Left lung (tissue), 10 donors: ENCODE results near the gene DLG5. TPM values are rescaled to one million over a fixed set of nuclear protein-coding genes. Genes with fewer than 3 reads are reported as not detected.
A peak's percentile ranks its signal among the peaks of the same experiment; 100 is the strongest.

Source experiments
- ATAC-seq: fragments of 200-7000 bp; cut with Tn5 transposase; one replicate; pipeline ENCODE4 v1.9.1; 2020; ENCODE audit warnings: moderate library complexity
- DNase-seq, 4 donors: peaks; one replicate each; pipeline ENCODE4 v3.0.0-alpha.2; 2013 to 2020
- H3K27ac ChIP-seq, 2 donors: fragments of 200-600 bp; sonication (generic) in 1 of 2; one replicate each; pipeline versions ENCODE4 v1.5.0 to v1.8.0; 2020 to 2021
- H3K27me3 ChIP-seq, 2 donors: fragments of 200-600 bp; sonication (generic) in 1 of 2; one replicate each; pipeline versions ENCODE4 v1.5.0 to v1.8.0; 2020 to 2021
- H3K36me3 ChIP-seq, 2 donors: fragments of 200-600 bp; sonication (generic) in 1 of 2; one replicate each; pipeline versions ENCODE4 v1.5.0 to v1.8.0; 2020 to 2021
- H3K4me1 ChIP-seq, 2 donors: fragments of 200-600 bp; one replicate each; pipeline ENCODE4 v1.8.0; 2021
- H3K4me3 ChIP-seq, 2 donors: fragments of 200-600 bp; sonication (generic) in 1 of 2; one replicate each; pipeline versions ENCODE4 v1.5.0 to v1.8.0; 2020 to 2021; ENCODE audit warnings: mild to moderate bottlenecking in 1 of 2
- H3K9me3 ChIP-seq, 2 donors: fragments of 200-600 bp; sonication (generic) in 1 of 2; one replicate each; pipeline versions ENCODE4 v1.5.0 to v1.8.0; 2020 to 2021
- intact Hi-C, 2 donors: fragments of 100-400 bp; cut with DNase I; formaldehyde crosslinking; loops; one replicate each; pipeline versions ENCODE4 v1.11.2 to v1.14.2; 2022
- polyA plus RNA-seq, 6 donors: library from polyadenylated mRNA; unstranded; fragments of 120-200 nt; gene quantifications; one replicate each; pipeline ENCODE4 v1.2.1, GENCODE V29; 2013; ENCODE audit not compliant: insufficient read length in 6 of 6
- total RNA-seq, 2 donors: library from RNA; stranded (reverse); fragmentation: NEBNext Ultra II Directional; extraction: Animal tissue kit (Norgen Biotek cat#: 25700); gene quantifications; one replicate each; pipeline ENCODE4 v1.2.1, GENCODE V29; 2021
- TF ChIP-seq, protein P1 (sequence below), 2 donors: fragments of 200-600 bp; sonication (generic) in 1 of 2; IDR thresholded peaks; one replicate each; pipeline versions ENCODE4 v1.5.0 to v1.8.0; 2021; ENCODE audit warnings: antibody characterized with exemption in 2 of 2
- donor health status: DM: no; HTN: yes; CAD: no.
- donor health status: DM: no; HTN: no; CAD: no.

DLG5 gene
- total and polyA plus RNA-seq, 8 donors = 17.0 to 53.4 (median 49.0) TPM

DNA sequence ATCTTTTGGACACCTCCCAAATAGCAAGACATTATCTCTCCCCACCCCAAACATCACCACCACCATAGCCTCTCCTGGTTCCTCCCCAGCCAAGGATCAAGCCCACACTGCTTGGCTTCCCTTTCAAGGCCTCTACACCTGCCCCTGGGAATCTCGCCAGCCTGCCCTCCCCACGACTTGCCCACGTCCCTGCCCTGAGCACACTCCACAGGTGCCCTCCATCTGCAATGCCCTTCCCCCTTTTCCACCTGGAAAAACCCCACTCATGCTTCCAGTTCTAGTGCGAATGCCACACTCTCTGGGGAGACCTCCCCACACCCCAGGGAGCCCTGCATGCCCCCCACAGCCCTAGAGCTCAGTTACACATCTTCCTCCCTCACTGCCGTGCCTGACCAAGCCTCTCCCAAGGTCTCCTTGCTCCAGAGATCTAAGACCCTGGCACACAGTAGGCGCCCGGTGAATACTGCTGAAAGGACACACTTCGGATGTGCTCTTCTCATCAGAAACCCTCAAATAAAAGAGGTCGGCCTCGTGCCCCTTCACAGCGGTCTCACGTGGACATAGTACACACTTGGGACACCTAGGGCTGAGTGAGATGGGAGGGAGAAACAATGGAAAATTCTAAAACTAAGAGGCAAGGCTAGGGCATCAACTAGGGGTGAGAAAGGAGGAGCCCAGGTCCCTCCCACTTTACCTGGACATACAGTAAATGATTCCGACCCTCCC, 91.4 kb downstream of the DLG5 start:
- Histone ChIP-seq H3K4me3 (no peak overlapping the region), H3K36me3 (peaks cover 0 to 42% of the 10 kb centered on the region in 2 donors), H3K4me1 (peaks cover 0 to 19% of the 10 kb centered on the region in 2 donors), H3K27ac (peak overlapping the region in 1 of 2 donors; percentile 67), H3K27me3 (no peaks in the 10 kb centered on the region), H3K9me3 (no peaks in the 10 kb centered on the region)
- intact Hi-C loops = no loop called here
- ATAC-seq = no peak
- no peak for DNase-seq
- TF ChIP-seq, protein P1, sequence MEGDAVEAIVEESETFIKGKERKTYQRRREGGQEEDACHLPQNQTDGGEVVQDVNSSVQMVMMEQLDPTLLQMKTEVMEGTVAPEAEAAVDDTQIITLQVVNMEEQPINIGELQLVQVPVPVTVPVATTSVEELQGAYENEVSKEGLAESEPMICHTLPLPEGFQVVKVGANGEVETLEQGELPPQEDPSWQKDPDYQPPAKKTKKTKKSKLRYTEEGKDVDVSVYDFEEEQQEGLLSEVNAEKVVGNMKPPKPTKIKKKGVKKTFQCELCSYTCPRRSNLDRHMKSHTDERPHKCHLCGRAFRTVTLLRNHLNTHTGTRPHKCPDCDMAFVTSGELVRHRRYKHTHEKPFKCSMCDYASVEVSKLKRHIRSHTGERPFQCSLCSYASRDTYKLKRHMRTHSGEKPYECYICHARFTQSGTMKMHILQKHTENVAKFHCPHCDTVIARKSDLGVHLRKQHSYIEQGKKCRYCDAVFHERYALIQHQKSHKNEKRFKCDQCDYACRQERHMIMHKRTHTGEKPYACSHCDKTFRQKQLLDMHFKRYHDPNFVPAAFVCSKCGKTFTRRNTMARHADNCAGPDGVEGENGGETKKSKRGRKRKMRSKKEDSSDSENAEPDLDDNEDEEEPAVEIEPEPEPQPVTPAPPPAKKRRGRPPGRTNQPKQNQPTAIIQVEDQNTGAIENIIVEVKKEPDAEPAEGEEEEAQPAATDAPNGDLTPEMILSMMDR (IDR thresholded peaks at IDR 0.05) = no peak

DNA sequence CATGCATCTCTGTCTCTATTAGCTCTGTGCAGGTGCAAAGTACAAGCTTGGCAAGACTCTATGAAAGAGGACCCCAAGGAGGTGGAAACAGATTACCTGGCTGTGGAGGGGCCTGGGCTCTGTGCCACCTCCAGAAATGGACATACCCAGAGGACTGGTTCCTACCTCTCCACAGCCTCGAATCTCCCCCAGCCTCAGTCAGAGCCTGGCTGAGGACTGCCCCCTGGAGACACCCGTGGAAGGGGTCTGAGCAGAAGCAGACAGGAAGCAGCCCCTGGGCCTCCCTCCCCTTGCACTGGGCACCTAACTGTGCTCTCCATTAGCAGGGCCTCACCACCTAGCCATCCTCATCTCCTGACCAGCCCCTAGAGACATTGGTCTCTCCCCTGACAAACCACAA, 92.0 kb downstream of the DLG5 start:
- TF ChIP-seq, protein P1 (IDR thresholded peaks at IDR 0.05) = no peak
- Histone ChIP-seq H3K27ac (no peak overlapping the region), H3K36me3 (peaks cover 0 to 44% of the 10 kb centered on the region in 2 donors), H3K4me3 (no peak overlapping the region), H3K27me3 (no peaks in the 10 kb centered on the region), H3K4me1 (peaks cover 0 to 19% of the 10 kb centered on the region in 2 donors), H3K9me3 (no peaks in the 10 kb centered on the region)
- no peak for DNase-seq
- no peak for ATAC-seq
- intact Hi-C loops = no loop called here

DNA sequence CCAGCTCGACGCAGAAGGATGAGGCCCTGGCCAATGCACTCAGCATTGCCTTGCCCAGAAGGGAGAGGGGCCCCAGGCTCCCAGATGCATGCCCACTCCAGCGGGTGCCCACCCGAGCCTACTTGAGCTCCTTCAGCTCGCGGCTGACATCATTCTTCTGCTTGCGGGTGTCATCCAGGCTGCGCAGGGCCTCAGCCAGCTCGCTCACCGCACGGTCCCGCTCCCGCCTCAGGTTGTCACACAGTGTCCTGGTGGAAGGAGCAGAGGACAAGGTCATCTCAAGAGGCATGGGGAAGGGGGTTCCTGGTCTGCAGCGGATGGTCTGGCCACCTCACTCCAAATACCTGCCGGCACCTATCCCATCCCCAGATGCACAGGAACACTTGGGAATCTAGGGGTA, 92.8 kb downstream of the DLG5 start:
- TF ChIP-seq, protein P1 (IDR thresholded peaks at IDR 0.05) = no peak
- Histone ChIP-seq H3K27me3 (no peaks in the 10 kb centered on the region), H3K4me1 (peaks cover 0 to 19% of the 10 kb centered on the region in 2 donors), H3K36me3 (peaks cover 0 to 48% of the 10 kb centered on the region in 2 donors), H3K27ac (no peak overlapping the region), H3K9me3 (no peaks in the 10 kb centered on the region), H3K4me3 (no peak overlapping the region)
- intact Hi-C loops = no loop called here
- DNase-seq = no peak
- no peak for ATAC-seq

DNA sequence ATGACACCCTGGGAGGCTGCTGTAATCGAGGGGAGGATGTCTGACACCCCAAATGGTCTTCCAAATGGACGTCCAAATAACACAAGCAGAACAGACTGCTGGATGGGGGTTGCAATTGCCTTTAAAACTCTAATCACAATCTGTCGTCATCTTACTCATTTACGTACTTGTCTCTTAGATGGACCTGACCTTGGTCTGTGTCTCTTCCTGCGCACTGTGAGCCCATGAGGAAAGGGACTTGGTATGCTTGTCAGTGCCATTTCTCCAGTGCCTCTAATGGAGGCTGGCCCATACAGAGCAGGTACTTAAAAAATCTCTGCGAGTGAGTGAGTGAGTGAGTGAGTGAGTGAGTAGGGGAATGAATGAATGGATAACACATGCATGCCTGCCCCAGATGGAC, 93.3 kb downstream of the DLG5 start:
- Histone ChIP-seq H3K4me1 (peaks cover 0 to 19% of the 10 kb centered on the region in 2 donors), H3K9me3 (no peaks in the 10 kb centered on the region), H3K4me3 (no peak overlapping the region), H3K27me3 (no peaks in the 10 kb centered on the region), H3K27ac (no peak overlapping the region), H3K36me3 (peaks cover 0 to 44% of the 10 kb centered on the region in 2 donors)
- DNase-seq = no peak
- TF ChIP-seq, protein P1 (IDR thresholded peaks at IDR 0.05) = no peak
- no peak for ATAC-seq
- intact Hi-C loops = no loop called here

DNA sequence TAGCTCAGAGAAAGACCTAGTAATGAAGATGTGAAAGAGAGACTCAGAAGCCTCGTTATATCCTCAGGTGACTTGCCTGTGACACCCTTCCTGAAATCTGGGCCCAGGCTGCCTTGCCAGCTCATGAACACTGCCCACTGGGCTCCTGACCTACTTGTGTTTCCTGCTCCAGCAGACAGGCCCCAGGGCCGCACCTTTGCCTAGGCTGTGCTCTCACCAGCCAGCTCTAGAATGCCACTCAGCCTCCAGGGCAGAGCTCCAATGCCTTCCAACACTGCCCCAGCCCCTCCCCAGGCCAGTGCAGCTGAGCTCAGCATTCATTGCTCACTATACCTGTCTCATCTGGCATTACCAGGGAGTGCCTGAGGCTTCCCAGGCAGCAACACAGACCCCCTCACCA, 94.3 kb downstream of the DLG5 start:
- DNase-seq (peak in 1 of 4 donors; percentile 60), ATAC-seq (peak; percentile 80)
- H3K27me3 ChIP-seq = no peaks in the 10 kb centered on the region
- no peak overlapping the region for H3K4me3 ChIP-seq
- TF ChIP-seq, protein P1 (IDR thresholded peaks at IDR 0.05) = no peak
- H3K27ac ChIP-seq = no peak overlapping the region
- intact Hi-C loops = no loop called here
- H3K4me1 ChIP-seq = peaks cover 0 to 19% of the 10 kb centered on the region in 2 donors
- H3K36me3 ChIP-seq = peaks cover 0 to 42% of the 10 kb centered on the region in 2 donors
- H3K9me3 ChIP-seq = no peaks in the 10 kb centered on the region
